H1 (cell line): ENCODE results near the gene RGMB. TPM values are rescaled to one million over a fixed set of nuclear protein-coding genes. Genes with fewer than 3 reads are reported as not detected.

Experiments used
- CTCF ChIA-PET: fragments of 300-600 bp; sonication (Branson Sonifier 250); formaldehyde crosslinking; loops from one replicate; lab custom pipeline; 2021; ENCODE audit not compliant: partially characterized antibody; lab: Charles Lee
- POLR2A ChIA-PET: fragments of 300-600 bp; sonication (Branson Sonifier 250); formaldehyde crosslinking; loops from one replicate; lab custom pipeline; 2021; ENCODE audit warnings: inconsistent platforms; ENCODE audit not compliant: partially characterized antibody; lab: Charles Lee
- DNase-seq, 2 experiments: peaks; one replicate each; pipeline versions ENCODE4 v3.0.0 to v3.0.0-alpha.2; 2010 to 2022; ENCODE audit warnings: low spot score in 2 of 2, low read depth in 1 of 2, mixed read lengths in 1 of 2
- FAIRE-seq: peaks from 2 replicates; lab custom pipeline; 2011; peaks lifted over from hg19 to GRCh38; lab: Jason Lieb, UNC
- H2AFZ ChIP-seq: 2 replicates; pipeline ENCODE4 v1.8.1; 2012; ENCODE audit warnings: low read length, inconsistent platforms
- H2AK5ac ChIP-seq: 2 replicates; pipeline ENCODE4 v1.6.1; 2013; ENCODE audit warnings: low read depth, low read length
- H2BK120ac ChIP-seq: replicated peaks from 2 replicates; pipeline ENCODE3; 2013; ENCODE audit warnings: low read depth, low read length, inconsistent platforms
- H2BK12ac ChIP-seq: 2 replicates; pipeline ENCODE4 v1.6.1; 2013; ENCODE audit warnings: low read depth, low read length
- H2BK15ac ChIP-seq: 2 replicates; pipeline ENCODE4 v1.6.1; 2013; ENCODE audit warnings: low read length
- H2BK20ac ChIP-seq: 2 replicates; pipeline ENCODE4 v1.6.1; 2013; ENCODE audit warnings: low read length
- H2BK5ac ChIP-seq: 2 replicates; pipeline ENCODE4 v1.6.1; 2013; ENCODE audit warnings: low read depth, low read length
- H3K14ac ChIP-seq: 2 replicates; pipeline ENCODE4 v1.6.1; 2013; ENCODE audit warnings: inconsistent platforms; ENCODE audit not compliant: insufficient read length
- H3K18ac ChIP-seq: 2 replicates; pipeline ENCODE4 v1.6.1; 2013; ENCODE audit warnings: low read length; ENCODE audit errors: extremely low read depth
- H3K23ac ChIP-seq: 2 replicates; pipeline ENCODE4 v1.6.1; 2013; ENCODE audit warnings: inconsistent platforms; ENCODE audit not compliant: insufficient read length
- H3K23me2 ChIP-seq: 2 replicates; pipeline ENCODE4 v1.6.1; 2013; ENCODE audit warnings: low read depth, low read length
- H3K27ac ChIP-seq: 2 replicates; pipeline ENCODE4 v1.6.1; 2011; ENCODE audit warnings: low read depth, low read length, inconsistent platforms
- H3K27me3 ChIP-seq, 4 experiments: replicated peaks in 1 of 4; 1 replicate in 1 of 4; 2 replicates in 3 of 4; pipeline versions ENCODE4 v1.6.1 to v1.8.1; 2011 to 2013; ENCODE audit warnings: low read length in 3 of 4, mild to moderate bottlenecking in 3 of 4, inconsistent platforms in 2 of 4, mixed read lengths in 2 of 4, moderate library complexity in 1 of 4; ENCODE audit not compliant: control insufficient read depth in 3 of 4, insufficient read depth in 3 of 4; ENCODE audit errors: extremely low read depth in 1 of 4
- H3K36me3 ChIP-seq, 4 experiments: 2 replicates each; pipeline versions ENCODE4 v1.6.1 to v1.8.1; 2011 to 2013; ENCODE audit warnings: mild to moderate bottlenecking in 4 of 4, low read length in 3 of 4, moderate library complexity in 2 of 4, control low read depth in 1 of 4, inconsistent platforms in 1 of 4; ENCODE audit not compliant: insufficient read depth in 4 of 4, control insufficient read depth in 2 of 4
- H3K4ac ChIP-seq: replicated peaks from 2 replicates; pipeline ENCODE3; 2013; ENCODE audit warnings: low read length, low read depth, mixed read lengths, inconsistent platforms; ENCODE audit not compliant: insufficient read length
- H3K4me1 ChIP-seq, 4 experiments: replicated peaks in 1 of 4; 1 replicate in 1 of 4; 2 replicates in 3 of 4; pipeline versions ENCODE4 v1.6.1 to v1.8.1; 2011 to 2013; ENCODE audit warnings: low read length in 3 of 4, inconsistent platforms in 2 of 4, mixed read lengths in 1 of 4; ENCODE audit not compliant: insufficient read depth in 4 of 4, control insufficient read depth in 3 of 4
- H3K4me2 ChIP-seq, 2 experiments: 2 replicates each; pipeline versions ENCODE4 v1.6.1 to v1.8.1; 2011 to 2013; ENCODE audit warnings: low read depth in 2 of 2, low read length in 2 of 2, control low read depth in 1 of 2, inconsistent platforms in 1 of 2, mild to moderate bottlenecking in 1 of 2; ENCODE audit not compliant: insufficient read depth in 1 of 2
- H3K4me3 ChIP-seq, 4 experiments: fragments of 200-600, 300-600 bp in 1 of 4; sonication (generic), shearing (Covaris generic), sonication (Bioruptor Twin) in 1 of 4; 2 replicates each; pipeline versions ENCODE4 v1.5.1 to v1.8.1; 2011 to 2016; ENCODE audit warnings: low read length in 4 of 4, low read depth in 3 of 4, control low read depth in 2 of 4, inconsistent platforms in 2 of 4, mild to moderate bottlenecking in 2 of 4, mixed read lengths in 1 of 4, moderate library complexity in 1 of 4; ENCODE audit not compliant: insufficient read depth in 2 of 4; ENCODE audit errors: extremely low read depth in 1 of 4
- H3K56ac ChIP-seq: replicated peaks from 2 replicates; pipeline ENCODE3; 2013; ENCODE audit warnings: low read depth, mild to moderate bottlenecking, mixed read lengths, low read length, inconsistent platforms; ENCODE audit not compliant: insufficient read length
- H3K79me1 ChIP-seq: 2 replicates; pipeline ENCODE4 v1.6.1; 2013; ENCODE audit warnings: low read depth, low read length, control low read depth
- H3K79me2 ChIP-seq, 2 experiments: 2 replicates each; pipeline versions ENCODE4 v1.6.1 to v1.8.1; 2012 to 2013; ENCODE audit warnings: low read length in 2 of 2, mild to moderate bottlenecking in 2 of 2, inconsistent platforms in 1 of 2; ENCODE audit not compliant: insufficient read depth in 2 of 2, control insufficient read depth in 1 of 2
- H3K9ac ChIP-seq, 4 experiments: replicated peaks in 1 of 4; 1 replicate in 1 of 4; 2 replicates in 3 of 4; pipeline versions ENCODE4 v1.6.1 to v1.8.1; 2011 to 2013; ENCODE audit warnings: low read depth in 3 of 4, low read length in 3 of 4, control low read depth in 2 of 4, mild to moderate bottlenecking in 2 of 4, moderate library complexity in 2 of 4, inconsistent platforms in 1 of 4; ENCODE audit errors: extremely low read depth in 1 of 4
- H3K9me3 ChIP-seq, 2 experiments: 2 replicates each; pipeline versions ENCODE4 v1.6.1 to v1.8.1; 2012 to 2013; ENCODE audit warnings: mild to moderate bottlenecking in 2 of 2, moderate library complexity in 2 of 2, control low read depth in 1 of 2, inconsistent platforms in 1 of 2, low read depth in 1 of 2, low read length in 1 of 2, mixed read lengths in 1 of 2; ENCODE audit not compliant: insufficient read depth in 2 of 2
- H4K20me1 ChIP-seq, 2 experiments: replicated peaks in 1 of 2; 2 replicates each; pipeline versions ENCODE3 to v1.8.1; 2011 to 2013; ENCODE audit warnings: inconsistent platforms in 2 of 2, low read length in 2 of 2, mild to moderate bottlenecking in 1 of 2; ENCODE audit not compliant: insufficient read depth in 2 of 2, control insufficient read depth in 1 of 2
- H4K5ac ChIP-seq: 2 replicates; pipeline ENCODE4 v1.6.1; 2013; ENCODE audit warnings: low read length, low read depth, mixed read lengths, inconsistent platforms; ENCODE audit not compliant: insufficient read length
- H4K8ac ChIP-seq: 2 replicates; pipeline ENCODE4 v1.8.0; 2013; ENCODE audit warnings: mild to moderate bottlenecking, moderate library complexity, low read length, inconsistent platforms; ENCODE audit not compliant: insufficient read depth; ENCODE audit errors: extremely low read depth
- H4K91ac ChIP-seq: replicated peaks from 2 replicates; pipeline ENCODE3; 2013; ENCODE audit warnings: low read length, mixed read lengths, inconsistent platforms; ENCODE audit not compliant: insufficient read length
- CHD2 ChIP-seq: IDR thresholded peaks from 2 replicates; pipeline ENCODE4 v1.6.1; 2012; ENCODE audit warnings: low read length, improper control_type of control experiment
- EP300 ChIP-seq, 2 experiments: IDR thresholded peaks; 1 replicate in 1 of 2; 2 replicates in 1 of 2; pipeline ENCODE4 v1.6.1; 2011 to 2012; ENCODE audit warnings: low read depth in 2 of 2, low read length in 2 of 2, mild to moderate bottlenecking in 2 of 2, borderline replicate concordance in 1 of 2, inconsistent platforms in 1 of 2, moderate library complexity in 1 of 2
- EZH2 ChIP-seq: fragments of 200-600 bp; sonication (generic); IDR thresholded peaks from 2 replicates; pipeline ENCODE4 v1.7.1; 2012; ENCODE audit warnings: low read depth, mild to moderate bottlenecking, moderate library complexity, low read length, inconsistent platforms; ENCODE audit not compliant: severe bottlenecking
- JUND ChIP-seq: IDR thresholded peaks from 2 replicates; pipeline ENCODE4 v1.6.1; 2011; ENCODE audit warnings: mild to moderate bottlenecking, improper control_type of control experiment, low read length
- NRF1 ChIP-seq: IDR thresholded peaks from 2 replicates; pipeline ENCODE4 v1.6.1; 2011; ENCODE audit warnings: mild to moderate bottlenecking, low read depth, low read length, improper control_type of control experiment
- POLR2A ChIP-seq, 2 experiments: IDR thresholded peaks; 1 replicate in 1 of 2; 2 replicates in 1 of 2; pipeline ENCODE4 v1.6.1; 2011; ENCODE audit warnings: low read depth in 2 of 2, low read length in 2 of 2, mild to moderate bottlenecking in 2 of 2; ENCODE audit errors: control extremely low read depth in 1 of 2
- POLR2AphosphoS5 ChIP-seq: IDR thresholded peaks from 2 replicates; pipeline ENCODE4 v1.6.1; 2011; ENCODE audit warnings: low read depth, low read length
- SIN3A ChIP-seq, 2 experiments: IDR thresholded peaks in 1 of 2; conservative IDR thresholded peaks in 1 of 2; 2 replicates each; pipeline ENCODE4 v1.6.1; 2011 to 2012; ENCODE audit warnings: low read length in 2 of 2, improper control_type of control experiment in 1 of 2, low read depth in 1 of 2, mild to moderate bottlenecking in 1 of 2
- TAF1 ChIP-seq: IDR thresholded peaks from 2 replicates; pipeline ENCODE4 v1.6.1; 2011; ENCODE audit warnings: mild to moderate bottlenecking, low read depth, low read length
- TEAD4 ChIP-seq: IDR thresholded peaks from 2 replicates; pipeline ENCODE4 v1.6.1; 2012; ENCODE audit warnings: low read depth, low read length, inconsistent platforms, mixed read lengths
- WGBS, 2 experiments: shearing (Covaris generic) in 1 of 2; methylation state at CpG; one replicate each; pipeline versions ENCODE4 v1.1.6 to v1.1.7; 2013 to 2015; ENCODE audit warnings: low lambda C conversion rate in 2 of 2, mixed read lengths in 2 of 2, inconsistent platforms in 1 of 2, low coverage in 1 of 2, missing lambda C conversion rate in 1 of 2; ENCODE audit not compliant: insufficient replicate concordance in 2 of 2, insufficient coverage in 1 of 2, insufficient read length in 1 of 2; ENCODE audit errors: extremely low coverage in 1 of 2, missing lambda C conversion rate in 1 of 2; 5-methylcytosine and 5-hydroxymethylcytosine counted together
- polyA plus RNA-seq, 7 experiments: library from polyadenylated mRNA; depleted of rRNA in 3 of 7; stranded (reverse) in 5 of 7; unstranded in 2 of 7; fragments of >200 nt in 5 of 7; fragments of 200-250 nt in 2 of 7; gene quantifications; 1 replicate in 5 of 7; 2 replicates in 1 of 7; 4 replicates in 1 of 7; pipeline versions ENCODE4 v1.2.1 to v1.2.3, GENCODE V29; 2011 to 2013; ENCODE audit warnings: missing spikeins in 2 of 7, mixed read lengths in 2 of 7
- total RNA-seq: library from RNA; stranded (reverse); fragmentation: NEBNext Ultra II Directional; extraction: Animal tissue kit (Norgen Biotek cat#: 25700); gene quantifications from 2 replicates; pipeline ENCODE4 v1.2.1, GENCODE V29; 2021

Gene RGMB
- total and polyA plus RNA-seq, 2 of the 8 experiments (the other 6 are each of a cell fraction or from before 2014, with no cell fraction given) = 11.7 to 27.0 TPM

- H4K5ac ChIP-seq = no peak overlapping the region
- H3K56ac ChIP-seq = no peak overlapping the region
- no peaks in the 10 kb centered on the region for H3K79me1 ChIP-seq
- ChIA-PET CTCF (interaction anchor here (1.2 to 10.1 kb wide), 3 partner anchors 10 to 47 kb away, joined by 3 to 94 read pairs (median 5); no protein-coding TSS in a partner anchor), POLR2A (no interaction called here)
- no peaks in the 10 kb centered on the region for H3K9me3 ChIP-seq
- no peak overlapping the region for H2BK12ac ChIP-seq
- H3K4me1 ChIP-seq = peaks cover 0 to 13% (median 6%) of the 10 kb centered on the region in 4 experiments; a peak in 2 of 7 replicates
- H3K23me2 ChIP-seq = no peaks in the 10 kb centered on the region
- no peak overlapping the region for H2BK120ac ChIP-seq
- H3K4me3 ChIP-seq = no peak overlapping the region
- no peak overlapping the region for H3K23ac ChIP-seq
- no peaks in the 10 kb centered on the region for H3K36me3 ChIP-seq
- H3K9ac ChIP-seq = no peak overlapping the region
- no peak overlapping the region for H2BK20ac ChIP-seq
- H2BK5ac ChIP-seq = no peak overlapping the region
- no peak overlapping the region for H2AFZ ChIP-seq
- TF ChIP-seq TAF1 (no peak), CHD2 (no peak), TEAD4 (no peak), SIN3A (conservative IDR thresholded peaks at IDR 0.05 in 1 of 2, IDR thresholded peaks at IDR 0.05 in 1 of 2; ENCODE audit: low read depth in 1 of 2, low read length in 2 of 2) (no peak), NRF1 (no peak), EZH2 (no peak), EP300 (IDR thresholded peaks at IDR 0.05; ENCODE audit: borderline replicate concordance in 1 of 2, low read depth in 2 of 2, low read length in 2 of 2) (no peak), POLR2A (IDR thresholded peaks at IDR 0.05; ENCODE audit: control extremely low read depth in 1 of 2, low read depth in 2 of 2, low read length in 2 of 2) (no peak), POLR2AphosphoS5 (no peak), JUND (no peak)
- no peaks in the 10 kb centered on the region; a peak in 1 of 4 replicates for H3K79me2 ChIP-seq
- H2AK5ac ChIP-seq = no peak overlapping the region
- no peaks in the 10 kb centered on the region for H4K20me1 ChIP-seq
- DNase-seq = no peak
- no peak overlapping the region for H3K4me2 ChIP-seq
- no peak for FAIRE-seq
- no peak overlapping the region for H3K27ac ChIP-seq
- H4K8ac ChIP-seq = no peak overlapping the region
- H3K27me3 ChIP-seq = no peaks in the 10 kb centered on the region
- H3K14ac ChIP-seq = no peak overlapping the region
- WGBS, 2 experiments = 90% methylated on average over 1 of the region's 1 CpG; no CpG with 5 or more reads in 1 of the 2 experiments
- no peak overlapping the region for H2BK15ac ChIP-seq
- H3K4ac ChIP-seq = no peak overlapping the region
- H3K18ac ChIP-seq = no peak overlapping the region
- H4K91ac ChIP-seq = no peak overlapping the region
Measured at GRCh38 chr5:98749046-98749445, 24.4 kb upstream of the RGMB start.
